ENCODE measurements around the gene LIPA. TPM values are rescaled to one million over a fixed set of nuclear protein-coding genes. Genes with fewer than 3 reads are reported as not detected.

The LIPA gene
- total RNA-seq, 2 donors from 2014 or later = 30.4 to 37.8 TPM

DNA sequence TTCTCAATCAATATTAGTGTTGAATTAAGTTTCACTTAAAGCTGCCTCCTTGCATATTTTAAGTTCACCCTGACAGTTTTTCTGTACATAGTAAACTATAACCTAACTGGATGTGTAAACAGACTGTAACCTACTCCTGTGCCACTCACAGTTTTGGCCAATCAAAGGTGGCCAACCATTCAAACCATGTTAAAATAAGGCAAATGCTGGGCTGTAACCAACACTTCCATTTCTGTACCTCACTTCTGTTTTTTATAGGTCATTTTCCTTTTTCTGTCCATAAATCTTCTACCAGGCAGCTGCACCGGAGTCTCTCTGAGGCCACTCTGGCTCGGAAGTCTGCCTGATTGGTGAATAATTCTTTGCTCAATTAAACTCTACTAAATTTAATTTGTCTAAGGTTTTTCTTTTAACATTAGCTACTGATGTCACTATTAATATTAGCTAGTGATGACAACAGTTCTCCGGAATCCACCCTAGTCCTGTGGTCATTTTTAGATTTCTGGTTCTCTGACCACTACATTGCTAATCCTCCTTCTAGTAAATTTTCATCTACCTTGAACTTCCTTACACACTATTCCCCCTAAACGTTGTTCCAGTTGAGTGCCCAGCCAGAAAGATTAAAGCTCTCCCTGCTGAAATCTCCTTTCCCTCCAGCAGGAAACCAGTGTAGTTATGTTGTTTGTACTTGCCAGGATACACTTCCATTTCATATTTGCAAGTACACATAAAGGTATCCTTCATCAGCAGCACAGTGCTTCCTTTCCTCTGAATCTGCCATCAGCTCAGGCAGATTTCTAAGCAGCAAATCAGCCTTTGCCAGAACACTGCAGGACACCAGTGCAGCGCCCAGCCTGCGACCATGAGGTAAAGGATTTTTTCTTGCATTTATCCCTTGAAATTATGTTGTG lies 31.7 kb upstream of the LIPA start:
- no peak for DNase-seq
- Histone ChIP-seq H3K27ac (peak overlapping the region; percentile 2), H3K9me3 (no peaks in the 10 kb centered on the region), H3K4me3 (no peak overlapping the region), H3K9ac (ENCODE audit: low read depth in 2 of 2, low read length in 2 of 2) (no peak overlapping the region), H3K27me3 (no peaks in the 10 kb centered on the region), H3K36me3 (no peaks in the 10 kb centered on the region), H3K4me1 (no peaks in the 10 kb centered on the region)
- intact Hi-C loops (cut with DNase I) = no loop called here
- TF ChIP-seq, protein P1, sequence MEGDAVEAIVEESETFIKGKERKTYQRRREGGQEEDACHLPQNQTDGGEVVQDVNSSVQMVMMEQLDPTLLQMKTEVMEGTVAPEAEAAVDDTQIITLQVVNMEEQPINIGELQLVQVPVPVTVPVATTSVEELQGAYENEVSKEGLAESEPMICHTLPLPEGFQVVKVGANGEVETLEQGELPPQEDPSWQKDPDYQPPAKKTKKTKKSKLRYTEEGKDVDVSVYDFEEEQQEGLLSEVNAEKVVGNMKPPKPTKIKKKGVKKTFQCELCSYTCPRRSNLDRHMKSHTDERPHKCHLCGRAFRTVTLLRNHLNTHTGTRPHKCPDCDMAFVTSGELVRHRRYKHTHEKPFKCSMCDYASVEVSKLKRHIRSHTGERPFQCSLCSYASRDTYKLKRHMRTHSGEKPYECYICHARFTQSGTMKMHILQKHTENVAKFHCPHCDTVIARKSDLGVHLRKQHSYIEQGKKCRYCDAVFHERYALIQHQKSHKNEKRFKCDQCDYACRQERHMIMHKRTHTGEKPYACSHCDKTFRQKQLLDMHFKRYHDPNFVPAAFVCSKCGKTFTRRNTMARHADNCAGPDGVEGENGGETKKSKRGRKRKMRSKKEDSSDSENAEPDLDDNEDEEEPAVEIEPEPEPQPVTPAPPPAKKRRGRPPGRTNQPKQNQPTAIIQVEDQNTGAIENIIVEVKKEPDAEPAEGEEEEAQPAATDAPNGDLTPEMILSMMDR (IDR thresholded peaks at IDR 0.05) = no peak

DNA sequence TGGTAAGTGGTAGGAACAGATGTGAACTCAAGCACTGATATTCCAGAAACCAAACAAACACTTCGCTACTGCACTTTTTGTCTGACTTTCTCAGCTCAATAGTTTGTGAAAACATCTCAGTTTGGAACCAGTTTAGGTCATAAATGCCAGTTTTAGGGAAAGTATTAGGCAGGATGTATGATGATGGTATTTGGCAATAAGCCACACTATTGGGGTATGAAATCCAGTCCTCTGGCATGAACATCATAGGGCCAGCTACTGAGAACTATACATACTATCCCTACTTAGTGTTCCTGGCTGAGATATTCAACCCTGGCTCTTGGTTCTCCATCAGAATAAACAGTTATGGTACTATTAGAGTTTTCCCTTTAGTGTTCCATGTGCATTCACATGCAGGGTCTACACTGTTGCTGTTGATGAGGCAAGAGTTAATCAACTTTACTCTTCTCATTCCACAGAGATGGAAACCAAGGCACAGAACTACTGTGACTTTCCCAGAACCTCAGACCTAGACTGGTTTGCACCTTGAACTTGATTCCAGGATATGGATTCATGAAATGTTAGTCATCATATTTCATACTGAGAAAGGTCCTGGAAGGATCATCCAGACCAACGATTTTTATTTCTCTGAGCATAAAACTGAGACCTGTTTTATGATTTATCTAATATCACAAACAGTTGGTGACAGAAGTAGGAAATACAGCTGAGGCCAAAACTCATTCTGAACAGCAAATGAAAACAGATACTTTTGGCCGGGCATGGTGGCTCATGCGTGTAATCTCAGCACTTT lies 30.2 kb upstream of the LIPA start:
- DNase-seq = no peak
- Histone ChIP-seq H3K27ac (no peak overlapping the region), H3K9ac (ENCODE audit: low read depth in 2 of 2, low read length in 2 of 2) (no peak overlapping the region), H3K9me3 (no peaks in the 10 kb centered on the region), H3K27me3 (no peaks in the 10 kb centered on the region), H3K36me3 (no peaks in the 10 kb centered on the region), H3K4me1 (no peaks in the 10 kb centered on the region), H3K4me3 (no peak overlapping the region)
- TF ChIP-seq, protein P1 (IDR thresholded peaks at IDR 0.05) = no peak
- intact Hi-C loops (cut with DNase I) = no loop called here

DNA sequence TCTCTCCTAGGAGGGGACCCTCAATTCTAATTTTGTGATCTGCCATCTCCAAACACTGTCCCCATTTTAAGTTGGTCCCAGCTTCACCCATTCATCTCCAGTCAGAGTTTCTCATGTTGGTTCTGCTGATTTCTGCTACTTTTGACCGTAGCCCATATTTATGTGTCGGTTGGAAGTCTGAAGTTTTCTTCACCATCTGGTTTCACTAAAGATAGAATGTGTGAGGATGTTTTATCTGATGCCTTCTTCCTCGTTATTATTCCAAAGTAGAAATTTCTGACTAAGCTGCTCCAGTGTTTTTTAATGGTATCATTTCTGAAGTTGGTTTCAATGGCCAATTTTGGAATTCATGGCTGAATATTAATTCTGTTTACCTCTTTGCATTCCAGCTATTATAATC lies 28.9 kb upstream of the LIPA start:
- Histone ChIP-seq H3K9me3 (no peaks in the 10 kb centered on the region), H3K4me3 (no peak overlapping the region), H3K27ac (no peak overlapping the region), H3K36me3 (no peaks in the 10 kb centered on the region), H3K9ac (ENCODE audit: low read depth in 2 of 2, low read length in 2 of 2) (no peak overlapping the region), H3K4me1 (no peaks in the 10 kb centered on the region), H3K27me3 (no peaks in the 10 kb centered on the region)
- TF ChIP-seq, protein P1 (IDR thresholded peaks at IDR 0.05) = no peak
- intact Hi-C loops (cut with DNase I) = no loop called here
- DNase-seq = no peak

DNA sequence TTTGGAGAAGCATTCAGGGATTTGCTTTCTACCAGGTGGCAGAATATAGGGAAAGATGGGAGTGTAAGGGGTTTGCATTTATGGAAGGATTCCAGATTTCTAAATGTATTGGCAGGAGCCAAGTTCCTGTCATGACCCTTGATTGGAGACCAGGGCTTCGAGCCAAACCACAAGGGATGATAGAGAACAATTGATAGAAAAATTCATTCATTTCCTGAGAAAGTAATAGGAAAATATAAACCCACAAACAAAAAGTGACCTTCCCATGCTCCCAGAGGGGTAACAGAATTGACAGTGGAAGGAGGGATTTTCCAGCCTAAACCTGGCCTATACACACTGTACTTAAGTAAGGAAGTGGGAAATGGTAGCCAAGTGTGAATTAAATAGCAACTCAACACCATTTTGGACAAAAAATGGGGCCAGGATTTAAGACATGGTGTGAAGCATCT lies 27.9 kb upstream of the LIPA start:
- H3K4me1 ChIP-seq = no peaks in the 10 kb centered on the region
- intact Hi-C loops (cut with DNase I) = no loop called here
- no peaks in the 10 kb centered on the region for H3K27me3 ChIP-seq
- no peak for DNase-seq
- H3K9ac ChIP-seq (ENCODE audit: low read depth in 2 of 2, low read length in 2 of 2) = no peak overlapping the region
- TF ChIP-seq, protein P1 (IDR thresholded peaks at IDR 0.05) = no peak
- H3K27ac ChIP-seq = peak overlapping the region; percentile 15
- no peaks in the 10 kb centered on the region for H3K9me3 ChIP-seq
- no peaks in the 10 kb centered on the region for H3K36me3 ChIP-seq
- no peak overlapping the region for H3K4me3 ChIP-seq

- no peak for DNase-seq
- Histone ChIP-seq H3K27ac (peak overlapping the region; percentile 15), H3K36me3 (no peaks in the 10 kb centered on the region), H3K4me3 (no peak overlapping the region), H3K4me1 (no peaks in the 10 kb centered on the region), H3K27me3 (no peaks in the 10 kb centered on the region), H3K9me3 (no peaks in the 10 kb centered on the region), H3K9ac (ENCODE audit: low read depth in 2 of 2, low read length in 2 of 2) (no peak overlapping the region)
- intact Hi-C loops (cut with DNase I) = no loop called here
- TF ChIP-seq, protein P1 (IDR thresholded peaks at IDR 0.05) = no peak
Observed at GRCh38 chr10:89278900-89279392, 27.4 kb upstream of the LIPA start.
